Astrocyte (in vitro differentiated cells and primary cell): ENCODE measurements around the gene OBI1. TPM values are rescaled to one million over a fixed set of nuclear protein-coding genes. Genes with fewer than 3 reads are reported as not detected.

Experiments
- DNase-seq: peaks from one replicate; pipeline ENCODE4 v3.0.0-alpha.2; 2010; ENCODE audit warnings: low read depth
- FAIRE-seq: peaks from 2 replicates; lab custom pipeline; 2011; peaks lifted over from hg19 to GRCh38; lab: Jason Lieb, UNC
- H2AFZ ChIP-seq: 2 replicates; pipeline ENCODE4 v1.6.0; 2012; ENCODE audit warnings: low read depth, low read length, inconsistent platforms
- H3K27ac ChIP-seq: 2 replicates; pipeline ENCODE4 v1.5.1; 2011; ENCODE audit warnings: low read depth, low read length, inconsistent platforms
- H3K27me3 ChIP-seq: 2 replicates; pipeline ENCODE4 v1.6.0; 2011; ENCODE audit warnings: low read length, inconsistent platforms; ENCODE audit not compliant: insufficient read depth
- H3K36me3 ChIP-seq: 2 replicates; pipeline ENCODE4 v1.5.1; 2011; ENCODE audit warnings: low read length, inconsistent platforms; ENCODE audit not compliant: insufficient read depth
- H3K4me1 ChIP-seq: 2 replicates; pipeline ENCODE4 v1.5.1; 2011; ENCODE audit warnings: low read length, inconsistent platforms; ENCODE audit not compliant: insufficient read depth
- H3K4me2 ChIP-seq: 2 replicates; pipeline ENCODE4 v1.6.0; 2012; ENCODE audit warnings: low read length, inconsistent platforms
- H3K4me3 ChIP-seq: 2 replicates; pipeline ENCODE4 v1.5.1; 2011; ENCODE audit warnings: low read depth, mild to moderate bottlenecking, low read length, inconsistent platforms; ENCODE audit not compliant: insufficient read depth
- H3K79me2 ChIP-seq: 2 replicates; pipeline ENCODE4 v1.6.0; 2012; ENCODE audit warnings: mild to moderate bottlenecking, low read length, inconsistent platforms; ENCODE audit not compliant: insufficient read depth
- H3K9ac ChIP-seq: 2 replicates; pipeline ENCODE4 v1.6.0; 2012; ENCODE audit warnings: mild to moderate bottlenecking, low read length, inconsistent platforms
- H3K9me3 ChIP-seq: 2 replicates; pipeline ENCODE4 v1.5.1; 2012; ENCODE audit warnings: low read depth, mild to moderate bottlenecking, low read length, inconsistent platforms; ENCODE audit not compliant: insufficient read depth
- H4K20me1 ChIP-seq: 2 replicates; pipeline ENCODE4 v1.6.0; 2012; ENCODE audit warnings: low read length, inconsistent platforms; ENCODE audit not compliant: insufficient read depth
- H3K27ac Mint-ChIP-seq: one replicate; pipeline ENCODE4 v1.8.0; 2021; ENCODE audit warnings: mild to moderate bottlenecking, mixed read lengths; ENCODE audit not compliant: unreplicated experiment
- H3K27me3 Mint-ChIP-seq: one replicate; pipeline ENCODE4 v1.8.0; 2021; ENCODE audit warnings: low read depth, mixed read lengths; ENCODE audit not compliant: unreplicated experiment
- H3K36me3 Mint-ChIP-seq: one replicate; pipeline ENCODE4 v1.8.0; 2021; ENCODE audit warnings: low read depth, mixed read lengths; ENCODE audit not compliant: unreplicated experiment
- H3K4me1 Mint-ChIP-seq: one replicate; pipeline ENCODE4 v1.8.0; 2021; ENCODE audit warnings: low read depth, mixed read lengths; ENCODE audit not compliant: unreplicated experiment
- H3K4me3 Mint-ChIP-seq: one replicate; pipeline ENCODE4 v1.8.0; 2021; ENCODE audit warnings: mild to moderate bottlenecking, moderate library complexity, mixed read lengths; ENCODE audit not compliant: unreplicated experiment
- H3K9me3 Mint-ChIP-seq: one replicate; pipeline ENCODE4 v1.8.0; 2021; ENCODE audit warnings: mild to moderate bottlenecking, mixed read lengths; ENCODE audit not compliant: unreplicated experiment
- EZH2 ChIP-seq: IDR thresholded peaks from 2 replicates; pipeline ENCODE4 v1.6.1; 2012; ENCODE audit warnings: mild to moderate bottlenecking, low read length, inconsistent platforms; ENCODE audit not compliant: insufficient read depth
- total RNA-seq: library from RNA; stranded (reverse); gene quantifications from 2 replicates; pipeline ENCODE4 v1.2.1, GENCODE V29; 2021
- TF ChIP-seq, protein P1 (sequence below): IDR thresholded peaks from 2 replicates; pipeline ENCODE4 v1.5.1; 2011; ENCODE audit warnings: low read depth, mild to moderate bottlenecking, inconsistent platforms, low read length, moderate library complexity; ENCODE audit not compliant: insufficient read depth

Gene OBI1
- total RNA-seq, 1 donor from 2014 or later, result 13.2 TPM

- no peak for FAIRE-seq
- Histone ChIP-seq H3K4me2 (no peak overlapping the region), H3K9ac (no peak overlapping the region), H3K9me3 (no peaks in the 10 kb centered on the region), H3K4me1 (no peaks in the 10 kb centered on the region), H3K79me2 (no peaks in the 10 kb centered on the region), H2AFZ (no peak overlapping the region), H3K27me3 (no peaks in the 10 kb centered on the region), H3K4me3 (no peak overlapping the region), H3K36me3 (no peaks in the 10 kb centered on the region), H4K20me1 (no peaks in the 10 kb centered on the region), H3K27ac (no peak overlapping the region)
- no peaks in the 10 kb centered on the region for H3K36me3 Mint-ChIP-seq
- no peaks in the 10 kb centered on the region for H3K4me1 Mint-ChIP-seq
- H3K27ac Mint-ChIP-seq, result no peak overlapping the region
- no peak for DNase-seq
- TF ChIP-seq, protein P1, sequence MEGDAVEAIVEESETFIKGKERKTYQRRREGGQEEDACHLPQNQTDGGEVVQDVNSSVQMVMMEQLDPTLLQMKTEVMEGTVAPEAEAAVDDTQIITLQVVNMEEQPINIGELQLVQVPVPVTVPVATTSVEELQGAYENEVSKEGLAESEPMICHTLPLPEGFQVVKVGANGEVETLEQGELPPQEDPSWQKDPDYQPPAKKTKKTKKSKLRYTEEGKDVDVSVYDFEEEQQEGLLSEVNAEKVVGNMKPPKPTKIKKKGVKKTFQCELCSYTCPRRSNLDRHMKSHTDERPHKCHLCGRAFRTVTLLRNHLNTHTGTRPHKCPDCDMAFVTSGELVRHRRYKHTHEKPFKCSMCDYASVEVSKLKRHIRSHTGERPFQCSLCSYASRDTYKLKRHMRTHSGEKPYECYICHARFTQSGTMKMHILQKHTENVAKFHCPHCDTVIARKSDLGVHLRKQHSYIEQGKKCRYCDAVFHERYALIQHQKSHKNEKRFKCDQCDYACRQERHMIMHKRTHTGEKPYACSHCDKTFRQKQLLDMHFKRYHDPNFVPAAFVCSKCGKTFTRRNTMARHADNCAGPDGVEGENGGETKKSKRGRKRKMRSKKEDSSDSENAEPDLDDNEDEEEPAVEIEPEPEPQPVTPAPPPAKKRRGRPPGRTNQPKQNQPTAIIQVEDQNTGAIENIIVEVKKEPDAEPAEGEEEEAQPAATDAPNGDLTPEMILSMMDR, result no peak
- TF ChIP-seq EZH2, result no peak
- H3K27me3 Mint-ChIP-seq, result no peaks in the 10 kb centered on the region
- no peaks in the 10 kb centered on the region for H3K9me3 Mint-ChIP-seq
- H3K4me3 Mint-ChIP-seq, result no peak overlapping the region
Measured at GRCh38 chr13:78569029-78569428, 89.9 kb downstream of the OBI1 start.

- FAIRE-seq, result no peak
- TF ChIP-seq, protein P1, result no peak
- no peak for TF ChIP-seq EZH2
- no peak overlapping the region for H3K4me3 Mint-ChIP-seq
Measured at GRCh38 chr13:78566631-78567030, 92.3 kb downstream of the OBI1 start.

More at GRCh38 chr13:78566631-78567030, 92.3 kb downstream of the OBI1 start:
- no peak for DNase-seq
- Histone ChIP-seq H4K20me1 (no peaks in the 10 kb centered on the region), H3K4me3 (no peak overlapping the region), H3K9me3 (no peaks in the 10 kb centered on the region), H3K36me3 (no peaks in the 10 kb centered on the region), H3K4me1 (no peaks in the 10 kb centered on the region), H3K27me3 (no peaks in the 10 kb centered on the region), H2AFZ (no peak overlapping the region), H3K4me2 (no peak overlapping the region), H3K9ac (no peak overlapping the region), H3K79me2 (no peaks in the 10 kb centered on the region), H3K27ac (no peak overlapping the region)
- no peaks in the 10 kb centered on the region for H3K4me1 Mint-ChIP-seq
- no peaks in the 10 kb centered on the region for H3K27me3 Mint-ChIP-seq
- H3K9me3 Mint-ChIP-seq, result no peaks in the 10 kb centered on the region
- H3K36me3 Mint-ChIP-seq, result no peaks in the 10 kb centered on the region
- no peak overlapping the region for H3K27ac Mint-ChIP-seq

Other genes with a start within 250 kb of the OBI1 start
- gene POU4F1, start 55.6 kb downstream of the OBI1 start, total RNA-seq, result not detected in 2 replicates